HepG2 (cell line): ENCODE results near the gene ACACB. TPM values are rescaled to one million over a fixed set of nuclear protein-coding genes. Genes with fewer than 3 reads are reported as not detected.

Experiments
- ARNTL ChIP-seq: sonication (generic); formaldehyde crosslinking; IDR thresholded peaks from 2 replicates; pipeline ENCODE4 v1.4.0; 2020; ENCODE audit warnings: mild to moderate bottlenecking, missing genetic modification reagents
- FOSL2 ChIP-seq: sonication (generic); formaldehyde crosslinking; IDR thresholded peaks from 2 replicates; pipeline ENCODE4 v1.4.0; 2020; ENCODE audit warnings: missing genetic modification reagents
- MIER2 ChIP-seq: IDR thresholded peaks from 2 replicates; pipeline ENCODE4 v1.6.1; 2016; ENCODE audit warnings: missing biosample characterization, missing genetic modification reagents
- MIXL1 ChIP-seq: IDR thresholded peaks from 2 replicates; pipeline ENCODE4 v1.6.1; 2016
- RAD51 ChIP-seq: fragments of 450-650 bp; IDR thresholded peaks from 2 replicates; pipeline ENCODE4 v1.6.1; 2016; ENCODE audit warnings: borderline replicate concordance
- SETDB1 ChIP-seq: sonication (generic); formaldehyde crosslinking; IDR thresholded peaks from 2 replicates; pipeline ENCODE4 v1.5.1; 2020; ENCODE audit warnings: missing genetic modification reagents, mild to moderate bottlenecking, borderline replicate concordance
- polyA plus RNA-seq, 8 experiments: library from polyadenylated mRNA; depleted of rRNA in 3 of 8; stranded (reverse) in 7 of 8; unstranded in 1 of 8; fragments of >200 nt; fragmentation: Illumina TruSeq in 4 of 8; extraction: Trizol in 4 of 8; gene quantifications; 2 replicates each; pipeline versions ENCODE4 v1.2.1 to v1.2.3, GENCODE V29; 2011 to 2016; ENCODE audit warnings: low read depth in 4 of 8, missing spikeins in 1 of 8, mixed read lengths in 1 of 8; ENCODE audit not compliant: insufficient read depth in 1 of 8
- total RNA-seq, 5 experiments: library from RNA; depleted of rRNA; stranded (reverse); fragments of >200 nt; fragmentation: Illumina TruSeq; extraction: Trizol; gene quantifications; 2 replicates each; pipeline ENCODE4 v1.2.3, GENCODE V29; 2016; ENCODE audit warnings: low read depth in 1 of 5
- TF ChIP-seq, protein P1 (sequence below): sonication (generic); formaldehyde crosslinking; IDR thresholded peaks from 2 replicates; pipeline ENCODE4 v1.4.0; 2020; ENCODE audit warnings: mild to moderate bottlenecking, missing genetic modification reagents

Gene ACACB
- total and polyA plus RNA-seq, 2 of the 13 experiments (the other 11 are each of a cell fraction or from before 2014, with no cell fraction given): 6.2 to 8.6 TPM

DNA sequence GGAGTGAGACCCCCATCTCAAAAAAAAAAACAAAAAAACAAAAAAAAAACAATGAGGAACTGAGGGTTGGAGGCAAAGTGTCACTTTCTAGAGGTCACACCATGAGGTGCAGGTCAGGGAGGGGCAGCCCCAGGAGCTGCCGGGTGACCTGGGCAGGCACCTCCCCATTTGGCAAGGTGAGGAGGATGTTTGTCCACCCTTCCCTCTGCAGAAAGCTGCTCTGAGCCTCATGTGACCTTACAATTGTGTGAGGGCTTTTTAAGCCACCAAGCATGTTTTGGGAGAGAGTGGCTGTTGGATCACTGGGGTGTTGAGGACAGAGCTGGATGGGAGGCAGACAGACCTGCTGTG is 143.1 kb downstream of the ACACB start (continued):
- TF ChIP-seq, protein P1, sequence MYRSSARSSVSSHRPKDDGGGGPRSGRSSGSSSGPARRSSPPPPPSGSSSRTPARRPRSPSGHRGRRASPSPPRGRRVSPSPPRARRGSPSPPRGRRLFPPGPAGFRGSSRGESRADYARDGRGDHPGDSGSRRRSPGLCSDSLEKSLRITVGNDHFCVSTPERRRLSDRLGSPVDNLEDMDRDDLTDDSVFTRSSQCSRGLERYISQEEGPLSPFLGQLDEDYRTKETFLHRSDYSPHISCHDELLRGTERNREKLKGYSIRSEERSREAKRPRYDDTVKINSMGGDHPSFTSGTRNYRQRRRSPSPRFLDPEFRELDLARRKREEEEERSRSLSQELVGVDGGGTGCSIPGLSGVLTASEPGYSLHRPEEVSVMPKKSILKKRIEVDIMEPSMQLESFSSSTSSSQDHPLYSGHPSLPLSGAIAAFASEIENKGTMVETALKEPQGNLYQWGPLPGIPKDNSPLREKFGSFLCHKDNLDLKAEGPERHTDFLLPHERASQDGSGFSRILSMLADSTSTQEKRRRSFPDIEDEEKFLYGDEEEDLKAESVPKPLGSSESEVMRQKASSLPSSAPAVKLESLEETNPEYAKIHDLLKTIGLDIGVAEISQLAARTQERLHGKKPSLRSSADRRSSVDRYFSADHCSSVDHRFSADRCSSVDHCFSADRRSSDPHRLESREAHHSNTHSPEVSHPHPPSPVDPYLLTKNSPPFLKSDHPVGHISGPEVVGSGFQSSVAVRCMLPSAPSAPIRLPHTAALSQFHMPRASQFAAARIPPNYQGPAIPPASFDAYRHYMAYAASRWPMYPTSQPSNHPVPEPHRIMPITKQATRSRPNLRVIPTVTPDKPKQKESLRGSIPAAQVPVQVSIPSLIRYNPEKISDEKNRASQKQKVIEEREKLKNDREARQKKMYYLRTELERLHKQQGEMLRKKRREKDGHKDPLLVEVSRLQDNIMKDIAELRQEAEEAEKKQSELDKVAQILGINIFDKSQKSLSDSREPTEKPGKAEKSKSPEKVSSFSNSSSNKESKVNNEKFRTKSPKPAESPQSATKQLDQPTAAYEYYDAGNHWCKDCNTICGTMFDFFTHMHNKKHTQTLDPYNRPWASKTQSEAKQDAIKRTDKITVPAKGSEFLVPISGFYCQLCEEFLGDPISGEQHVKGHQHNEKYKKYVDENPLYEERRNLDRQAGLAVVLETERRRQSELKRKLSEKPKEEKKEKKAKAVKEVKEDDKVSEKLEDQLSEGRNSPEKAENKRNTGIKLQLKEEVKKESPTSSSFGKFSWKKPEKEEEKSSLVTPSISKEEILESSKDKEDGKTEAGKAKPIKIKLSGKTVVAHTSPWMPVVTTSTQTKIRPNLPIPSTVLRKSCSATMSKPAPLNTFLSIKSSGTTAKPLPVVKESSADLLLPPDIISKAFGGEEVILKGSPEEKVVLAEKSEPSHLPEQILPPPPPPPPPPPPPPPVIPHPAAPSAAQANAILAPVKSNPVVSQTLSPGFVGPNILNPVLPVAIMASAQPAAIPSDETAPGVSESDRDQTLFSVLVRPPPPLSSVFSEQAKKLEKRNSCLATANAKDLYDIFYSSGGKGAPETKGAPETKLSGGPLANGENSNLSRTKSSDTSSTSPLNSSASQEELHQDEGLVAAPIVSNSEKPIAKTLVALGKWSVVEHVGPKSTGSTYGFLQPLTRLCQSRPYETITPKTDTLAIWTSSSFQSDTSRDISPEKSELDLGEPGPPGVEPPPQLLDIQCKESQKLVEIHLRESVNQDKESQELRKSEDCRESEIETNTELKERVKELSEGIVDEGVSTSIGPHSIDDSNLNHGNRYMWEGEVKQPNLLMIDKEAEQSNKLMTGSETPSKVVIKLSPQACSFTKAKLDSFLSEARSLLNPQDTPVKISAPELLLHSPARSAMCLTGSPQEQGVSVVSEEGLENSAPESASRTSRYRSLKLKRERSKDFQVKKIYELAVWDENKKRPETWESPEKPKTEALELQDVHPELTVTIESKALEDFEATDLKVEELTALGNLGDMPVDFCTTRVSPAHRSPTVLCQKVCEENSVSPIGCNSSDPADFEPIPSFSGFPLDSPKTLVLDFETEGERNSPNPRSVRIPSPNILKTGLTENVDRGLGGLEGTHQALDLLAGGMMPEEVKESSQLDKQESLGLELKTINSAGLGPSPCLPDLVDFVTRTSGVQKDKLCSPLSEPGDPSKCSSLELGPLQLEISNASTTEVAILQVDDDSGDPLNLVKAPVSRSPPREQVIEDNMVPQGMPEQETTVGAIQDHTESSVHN (CRISPR knock-in tag): no peak
- TF ChIP-seq ARNTL (CRISPR knock-in tag): no peak
- TF ChIP-seq MIXL1 (CRISPR knock-in tag): no peak
- TF ChIP-seq FOSL2 (CRISPR knock-in tag): no peak
- no peak for TF ChIP-seq MIER2 (CRISPR knock-in tag)
- TF ChIP-seq RAD51: no peak
- no peak for TF ChIP-seq SETDB1
